Mucosa of descending colon (tissue), 3 donors: ENCODE results near the gene GSTT4. TPM values are rescaled to one million over a fixed set of nuclear protein-coding genes. Genes with fewer than 3 reads are reported as not detected.

Experiments
- ATAC-seq: fragments of 200-7000 bp; cut with Tn5 transposase; one replicate; pipeline ENCODE4 v1.9.1; 2020; ENCODE audit warnings: mild to moderate bottlenecking, moderate library complexity
- DNase-seq, 3 donors: peaks; one replicate each; pipeline ENCODE4 v3.0.0-alpha.2; 2020
- H3K36me3 ChIP-seq: fragments of 200-600 bp; one replicate; pipeline ENCODE4 v1.8.0; 2021; ENCODE audit warnings: low read depth, mild to moderate bottlenecking
- H3K4me1 ChIP-seq: fragments of 200-600 bp; one replicate; pipeline ENCODE4 v1.8.0; 2021; ENCODE audit warnings: low read depth, mild to moderate bottlenecking
- H3K4me3 ChIP-seq: fragments of 200-600 bp; one replicate; pipeline ENCODE4 v1.8.0; 2021; ENCODE audit warnings: mild to moderate bottlenecking
- H3K9me3 ChIP-seq: fragments of 200-600 bp; one replicate; pipeline ENCODE4 v1.8.0; 2021; ENCODE audit warnings: mild to moderate bottlenecking
- intact Hi-C, 2 donors: fragments of 100-400 bp; cut with DNase I in 1 of 2; cut with micrococcal nuclease in 1 of 2; formaldehyde crosslinking; loops; one replicate each; pipeline versions ENCODE4 v1.11.0 to v1.11.1; 2022; cut with DNase I, micrococcal nuclease
- total RNA-seq, 3 donors: library from RNA; stranded (reverse); fragmentation: NEBNext Ultra II Directional in 2 of 3; extraction: Animal tissue kit (Norgen Biotek cat#: 25700) in 2 of 3; gene quantifications; one replicate each; pipeline versions ENCODE4 v1.2.1 to v1.2.4, GENCODE V29; 2021 to 2023
- TF ChIP-seq, protein P1 (sequence below): fragments of 200-600 bp; IDR thresholded peaks from one replicate; pipeline ENCODE4 v1.8.0; 2022; ENCODE audit warnings: antibody characterized with exemption, mild to moderate bottlenecking
- donor health status: DM: no; HTN: no; CAD: no; lungs with moderate emphysema.
- donor health status: DM: no; HTN: no; CAD: no.
- donor health status: DM: no; HTN: yes; CAD: no.

The GSTT4 gene
- total RNA-seq, 3 donors from 2014 or later = not detected

GRCh38 chr22:24039046-24039445, 33.8 kb upstream of the GSTT4 start:
- DNase-seq = no peak
- TF ChIP-seq, protein P1, sequence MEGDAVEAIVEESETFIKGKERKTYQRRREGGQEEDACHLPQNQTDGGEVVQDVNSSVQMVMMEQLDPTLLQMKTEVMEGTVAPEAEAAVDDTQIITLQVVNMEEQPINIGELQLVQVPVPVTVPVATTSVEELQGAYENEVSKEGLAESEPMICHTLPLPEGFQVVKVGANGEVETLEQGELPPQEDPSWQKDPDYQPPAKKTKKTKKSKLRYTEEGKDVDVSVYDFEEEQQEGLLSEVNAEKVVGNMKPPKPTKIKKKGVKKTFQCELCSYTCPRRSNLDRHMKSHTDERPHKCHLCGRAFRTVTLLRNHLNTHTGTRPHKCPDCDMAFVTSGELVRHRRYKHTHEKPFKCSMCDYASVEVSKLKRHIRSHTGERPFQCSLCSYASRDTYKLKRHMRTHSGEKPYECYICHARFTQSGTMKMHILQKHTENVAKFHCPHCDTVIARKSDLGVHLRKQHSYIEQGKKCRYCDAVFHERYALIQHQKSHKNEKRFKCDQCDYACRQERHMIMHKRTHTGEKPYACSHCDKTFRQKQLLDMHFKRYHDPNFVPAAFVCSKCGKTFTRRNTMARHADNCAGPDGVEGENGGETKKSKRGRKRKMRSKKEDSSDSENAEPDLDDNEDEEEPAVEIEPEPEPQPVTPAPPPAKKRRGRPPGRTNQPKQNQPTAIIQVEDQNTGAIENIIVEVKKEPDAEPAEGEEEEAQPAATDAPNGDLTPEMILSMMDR = no peak
- H3K4me1 ChIP-seq = no peaks in the 10 kb centered on the region
- ATAC-seq = no peak
- H3K9me3 ChIP-seq = no peaks in the 10 kb centered on the region
- H3K36me3 ChIP-seq = no peaks in the 10 kb centered on the region
- intact Hi-C loops = no loop called here
- H3K4me3 ChIP-seq = no peak overlapping the region

- intact Hi-C loops = no loop called here
- Histone ChIP-seq H3K36me3 (no peaks in the 10 kb centered on the region), H3K4me1 (no peaks in the 10 kb centered on the region), H3K9me3 (no peaks in the 10 kb centered on the region), H3K4me3 (no peak overlapping the region)
- no peak for DNase-seq
- TF ChIP-seq, protein P1 = no peak
- ATAC-seq = no peak
These were observed 32.9 kb upstream of the GSTT4 start for GRCh38 chr22:24037851-24038765.

DNA sequence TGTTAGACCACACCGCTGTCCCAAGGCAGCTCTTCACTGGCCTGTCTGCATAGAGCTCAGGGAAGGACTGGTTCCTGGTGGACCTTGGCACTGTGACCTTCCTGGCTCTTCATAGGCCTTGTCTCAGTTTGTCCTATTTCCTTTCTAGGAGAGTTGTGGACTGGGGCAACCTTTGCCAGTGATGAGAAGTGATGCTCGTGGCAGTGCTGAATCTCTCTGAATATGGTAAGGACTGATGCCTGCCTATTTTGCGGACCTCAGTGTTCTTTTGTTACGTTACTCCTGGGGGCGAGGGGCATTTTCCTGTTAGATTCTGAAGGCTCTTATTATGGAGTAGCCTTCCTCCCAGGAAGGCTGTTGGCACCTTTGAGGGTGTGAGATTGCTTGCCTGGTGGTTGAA, 30.0 kb upstream of the GSTT4 start:
- no peaks in the 10 kb centered on the region for H3K36me3 ChIP-seq
- no peak overlapping the region for H3K4me3 ChIP-seq
- intact Hi-C loops = no loop called here
- TF ChIP-seq, protein P1 = no peak
- H3K9me3 ChIP-seq = no peaks in the 10 kb centered on the region
- no peak for DNase-seq
- no peaks in the 10 kb centered on the region for H3K4me1 ChIP-seq
- ATAC-seq = no peak

DNA sequence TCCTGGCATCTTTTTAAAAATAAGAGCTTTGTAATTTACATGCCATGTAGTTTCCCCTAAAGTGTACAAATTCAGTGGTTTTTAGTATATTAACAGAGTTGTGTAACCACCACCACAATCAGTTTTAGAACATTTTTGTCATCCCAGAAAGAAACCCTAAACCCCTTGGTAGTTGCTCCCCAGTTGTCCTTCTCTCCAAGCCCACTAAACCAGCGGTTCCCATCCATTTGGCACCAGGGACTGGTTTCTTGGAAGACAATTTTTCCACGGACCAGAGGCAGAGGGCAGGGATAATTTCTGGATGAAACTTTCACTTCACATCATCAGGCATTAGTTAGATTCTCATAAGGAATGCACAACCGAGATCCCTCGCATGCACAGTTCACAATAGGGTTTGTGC, 28.5 kb upstream of the GSTT4 start:
- DNase-seq (no peak), ATAC-seq (no peak)
- Histone ChIP-seq H3K4me1 (no peaks in the 10 kb centered on the region), H3K36me3 (no peaks in the 10 kb centered on the region), H3K4me3 (no peak overlapping the region), H3K9me3 (no peaks in the 10 kb centered on the region)
- intact Hi-C loops = no loop called here
- TF ChIP-seq, protein P1 = no peak

DNA sequence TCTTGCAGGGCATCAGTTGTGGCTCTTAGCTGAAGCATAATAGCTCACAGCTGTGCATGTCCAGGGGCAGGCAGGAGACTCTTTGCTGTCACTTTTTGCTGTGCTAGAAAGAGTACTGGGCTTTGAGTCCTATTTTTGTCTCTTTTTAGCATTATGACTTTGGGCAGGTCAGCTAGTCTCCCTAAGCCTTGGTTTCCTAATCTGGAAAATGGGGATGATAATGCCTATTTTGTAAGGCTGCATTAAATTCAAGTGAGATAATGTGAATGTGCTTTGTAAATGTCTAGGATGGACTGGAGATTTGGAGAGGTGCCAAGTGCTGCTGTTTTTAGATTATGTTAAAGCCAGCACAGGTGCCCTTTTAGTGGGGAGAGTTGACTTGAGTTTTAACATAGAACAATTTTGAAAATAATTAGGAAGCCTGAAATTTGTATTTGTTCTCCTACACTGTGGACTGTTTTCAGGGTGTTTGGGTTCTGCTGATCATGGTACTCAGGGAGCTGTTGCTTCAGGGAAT, 25.0 kb upstream of the GSTT4 start:
- TF ChIP-seq, protein P1 = no peak
- intact Hi-C loops = no loop called here
- Histone ChIP-seq H3K4me1 (peaks cover 7% of the 10 kb centered on the region), H3K4me3 (no peak overlapping the region), H3K36me3 (no peaks in the 10 kb centered on the region), H3K9me3 (no peaks in the 10 kb centered on the region)
- no peak for DNase-seq
- no peak for ATAC-seq
